ENCODE measurements around the gene GLYATL2.

GLYATL2 gene, protein sequence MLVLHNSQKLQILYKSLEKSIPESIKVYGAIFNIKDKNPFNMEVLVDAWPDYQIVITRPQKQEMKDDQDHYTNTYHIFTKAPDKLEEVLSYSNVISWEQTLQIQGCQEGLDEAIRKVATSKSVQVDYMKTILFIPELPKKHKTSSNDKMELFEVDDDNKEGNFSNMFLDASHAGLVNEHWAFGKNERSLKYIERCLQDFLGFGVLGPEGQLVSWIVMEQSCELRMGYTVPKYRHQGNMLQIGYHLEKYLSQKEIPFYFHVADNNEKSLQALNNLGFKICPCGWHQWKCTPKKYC

DNA sequence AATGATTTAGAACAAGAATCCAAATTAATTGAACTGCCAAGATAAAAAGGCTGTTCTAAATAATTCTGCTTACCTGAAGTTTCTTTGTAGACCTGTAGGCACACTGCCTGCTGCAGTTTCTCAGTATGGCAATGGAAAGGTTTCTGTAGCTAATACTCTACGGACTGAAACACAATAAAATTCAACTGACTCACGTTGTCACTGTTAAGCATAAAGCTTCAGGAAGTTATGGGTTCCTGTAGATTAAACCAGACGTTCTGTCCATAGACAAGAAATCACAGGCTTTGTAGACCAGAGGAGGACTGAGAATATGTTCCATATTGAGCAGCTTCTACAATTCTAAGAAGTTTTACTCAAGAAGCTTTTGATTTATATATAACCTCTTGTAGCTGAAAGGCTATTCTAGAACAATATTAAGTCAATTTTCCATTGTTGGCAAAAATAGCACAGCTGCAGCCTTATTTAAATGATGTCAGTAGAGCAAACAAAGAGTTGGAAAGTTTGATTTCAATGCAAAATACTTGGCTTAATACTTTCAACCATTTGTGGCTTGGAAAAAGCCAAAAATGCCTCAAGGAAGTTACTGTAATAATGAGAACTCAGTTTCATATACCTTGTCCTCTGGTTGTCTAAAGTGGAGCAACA, at the start of gene GLYATL2:
TSS of gene GLYATL2 (minus strand) at position 344 of the 645 bp plus-strand sequence. CDS start 5,092 bp downstream, outside the sequence.
- no peak for DNase-seq

DNA sequence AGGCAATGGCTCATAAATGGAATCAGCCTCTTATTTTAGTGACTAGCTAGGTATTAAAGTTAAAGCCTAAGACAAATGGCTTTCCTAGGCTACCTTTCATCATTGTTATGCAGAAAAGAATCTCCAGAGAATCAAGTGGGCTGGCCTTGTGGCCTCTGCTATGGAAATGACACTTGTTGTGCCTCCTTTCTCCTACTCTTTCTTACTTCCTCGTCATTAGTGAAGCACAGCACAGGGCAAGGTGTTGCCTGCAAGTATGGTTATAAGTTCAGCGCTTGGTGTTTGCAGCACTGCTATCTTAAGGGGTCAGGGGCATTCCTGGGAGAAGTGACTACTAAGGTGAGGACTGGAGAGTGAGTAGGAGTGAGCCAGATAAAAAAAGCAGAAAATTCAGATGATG, 49.4 kb upstream of the GLYATL2 start:
- DNase-seq = no peak

DNA sequence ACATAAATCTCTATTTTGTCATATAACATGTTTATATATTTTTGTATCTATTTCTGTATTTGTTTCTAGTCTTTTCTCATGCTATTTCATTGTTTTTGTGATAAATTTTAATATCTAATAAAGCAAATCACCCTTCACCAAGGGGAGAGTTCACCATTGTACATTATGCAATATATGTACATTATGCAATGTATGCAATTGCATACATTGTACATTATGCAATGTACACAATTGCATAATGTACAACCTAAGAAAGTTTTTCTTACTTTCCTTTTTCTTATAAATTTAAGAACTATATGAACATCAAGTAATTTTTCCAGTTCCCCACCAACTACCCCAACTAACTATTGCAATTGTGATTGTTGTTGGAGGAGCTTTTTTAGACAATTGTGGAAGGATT, 44.1 kb upstream of the GLYATL2 start:
- DNase-seq = no peak

DNA sequence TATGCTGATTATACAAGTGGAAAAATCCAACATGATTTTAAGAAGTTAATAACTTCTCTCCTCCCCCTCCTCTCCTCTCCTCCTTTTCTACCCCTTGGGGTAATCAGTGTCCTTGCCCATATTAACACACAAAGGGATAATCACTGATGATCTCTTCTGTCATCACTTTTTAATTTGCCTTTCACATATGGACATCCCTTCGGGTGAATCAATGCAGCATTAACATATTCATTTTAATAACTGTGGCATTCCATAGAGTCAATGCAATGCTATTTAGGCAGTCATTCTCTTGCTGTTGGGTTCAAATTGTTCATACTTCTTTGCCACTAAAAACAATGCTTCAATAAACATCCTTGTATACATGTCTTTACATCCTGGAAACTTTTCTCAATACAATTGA, 42.9 kb upstream of the GLYATL2 start:
- no peak for DNase-seq

DNA sequence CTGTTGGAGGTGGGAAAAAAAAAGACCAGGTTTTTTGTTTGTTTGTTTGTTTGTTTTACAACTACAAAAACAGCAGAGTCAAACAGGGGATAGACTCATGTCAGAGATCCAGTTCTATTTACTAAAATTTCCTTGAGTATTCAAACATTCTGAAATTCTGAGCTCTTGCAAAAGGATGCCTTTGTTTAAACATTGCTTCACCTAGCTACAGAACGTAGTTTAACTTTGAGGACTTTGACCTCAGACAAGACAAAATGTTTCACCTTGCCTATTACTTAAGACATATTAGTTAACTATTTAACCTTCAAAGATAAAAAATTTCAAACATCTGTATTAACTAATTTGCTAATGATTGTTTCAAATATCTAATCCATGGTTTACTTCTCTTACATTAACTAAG, 36.1 kb upstream of the GLYATL2 start:
- no peak for DNase-seq

DNA sequence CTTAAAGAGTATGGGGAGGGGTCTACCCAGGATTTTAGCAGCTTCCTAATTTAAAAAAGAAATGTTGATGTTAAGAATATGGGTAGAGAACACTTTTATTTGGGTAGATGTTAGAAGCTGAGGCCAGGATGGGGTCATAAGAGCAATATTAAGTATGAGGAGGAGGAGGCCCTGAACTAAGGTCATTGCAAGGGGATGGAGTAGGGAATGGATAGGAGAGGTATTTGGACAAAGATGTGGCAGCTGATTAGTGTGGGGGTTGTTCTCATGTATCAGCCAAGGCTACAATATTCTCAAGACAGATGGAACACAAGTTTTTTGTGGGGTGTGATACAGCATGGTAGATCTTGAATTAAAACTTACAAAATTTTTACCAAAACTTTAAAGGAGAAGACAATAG, 35.7 kb upstream of the GLYATL2 start:
- no peak for DNase-seq

DNA sequence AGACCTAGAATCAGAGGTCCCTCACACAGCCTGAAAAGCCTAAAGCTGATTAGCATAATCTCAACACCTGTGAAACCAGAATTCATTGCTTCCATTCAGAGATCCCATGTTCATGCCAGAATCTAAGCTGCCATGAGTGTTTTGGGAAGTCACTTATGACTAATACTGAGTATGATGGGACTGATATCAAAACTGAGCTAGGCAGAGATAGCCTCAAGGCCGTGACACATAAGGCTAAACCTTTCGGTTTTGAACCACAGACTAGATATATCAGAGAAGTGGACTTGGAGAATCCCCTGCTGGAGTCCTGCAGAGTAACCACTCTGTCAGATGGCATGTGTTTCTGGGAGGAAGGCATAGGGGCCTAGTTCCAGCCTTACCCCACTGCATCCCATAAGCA, 23.1 kb upstream of the GLYATL2 start:
- no peak for DNase-seq

DNA sequence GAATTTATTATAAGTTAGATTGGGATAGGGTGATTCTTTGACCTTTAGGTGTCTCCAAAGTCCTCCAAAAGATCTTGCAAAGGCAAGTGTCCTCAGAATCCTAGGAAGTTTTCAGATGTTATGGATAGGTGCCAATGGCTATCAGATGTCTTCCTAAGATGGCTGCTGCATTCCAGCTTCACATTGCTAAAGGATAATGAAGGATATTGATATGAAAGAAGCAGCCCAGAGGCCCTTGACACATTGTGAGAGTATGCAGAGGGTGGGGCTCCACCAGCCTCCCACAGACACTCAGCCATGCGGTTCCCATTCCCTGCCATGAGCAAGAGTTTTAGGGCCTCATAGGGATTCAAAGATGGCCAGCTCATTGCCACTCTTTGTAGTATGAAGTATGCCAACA, 22.3 kb upstream of the GLYATL2 start:
- DNase-seq = no peak

DNA sequence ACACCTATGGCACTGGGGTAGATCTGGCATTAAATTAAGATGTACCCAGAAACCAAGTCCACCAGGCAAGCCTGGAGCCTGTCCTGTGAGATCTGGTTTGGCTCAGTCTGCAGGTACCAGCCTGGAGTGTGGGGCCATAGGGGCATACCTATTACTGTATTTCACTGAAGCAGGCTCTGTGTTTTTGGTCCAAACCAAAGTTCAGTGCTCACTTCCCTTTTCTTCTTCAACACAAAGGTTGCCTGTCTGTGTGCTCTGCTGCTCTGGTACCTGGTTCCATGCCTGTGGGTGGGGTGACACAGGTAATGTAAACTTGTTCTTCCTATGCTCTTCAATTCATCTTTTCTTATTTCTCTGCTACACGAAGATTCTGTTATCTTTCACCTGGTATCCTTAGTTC, 19.8 kb upstream of the GLYATL2 start:
- no peak for DNase-seq

DNA sequence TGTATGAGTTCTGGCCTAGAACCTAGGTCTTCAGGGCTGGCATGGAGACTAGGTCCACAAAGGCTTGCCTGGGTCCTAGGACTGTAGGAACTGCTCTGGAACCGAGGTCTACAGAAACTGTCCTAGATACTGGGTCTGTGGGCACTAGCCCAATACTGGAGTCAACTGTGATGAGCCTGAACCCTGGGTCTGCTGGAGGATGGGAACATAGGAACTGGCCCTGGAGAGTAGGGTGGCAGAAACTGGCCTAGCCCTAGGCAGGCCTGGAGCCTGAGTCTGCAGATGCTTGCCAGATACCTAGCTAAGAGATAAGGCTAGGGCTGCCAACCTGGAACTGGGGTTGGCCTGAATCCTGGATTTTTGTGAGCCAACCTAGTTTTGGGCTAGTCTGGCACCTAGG, 19.2 kb upstream of the GLYATL2 start:
- no peak for DNase-seq

DNA sequence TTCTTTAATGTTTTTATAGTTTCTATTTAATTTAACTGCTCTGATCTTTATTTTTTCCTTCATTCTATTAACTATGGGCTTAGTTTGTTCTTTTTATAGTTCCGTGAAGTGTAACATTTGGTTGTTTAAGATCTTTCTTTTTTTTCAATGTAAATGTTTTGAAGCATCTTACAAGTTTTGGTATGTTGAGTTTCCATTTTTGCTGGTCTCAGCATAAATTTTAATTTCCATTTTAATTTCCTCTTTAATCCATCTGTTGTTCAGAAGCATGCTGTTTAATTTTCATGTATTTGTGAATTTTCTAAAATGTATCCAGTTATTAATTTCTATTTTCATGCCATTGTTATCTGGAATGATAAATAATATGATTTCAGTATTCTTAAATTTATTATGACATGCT, 17.0 kb upstream of the GLYATL2 start:
- no peak for DNase-seq

DNA sequence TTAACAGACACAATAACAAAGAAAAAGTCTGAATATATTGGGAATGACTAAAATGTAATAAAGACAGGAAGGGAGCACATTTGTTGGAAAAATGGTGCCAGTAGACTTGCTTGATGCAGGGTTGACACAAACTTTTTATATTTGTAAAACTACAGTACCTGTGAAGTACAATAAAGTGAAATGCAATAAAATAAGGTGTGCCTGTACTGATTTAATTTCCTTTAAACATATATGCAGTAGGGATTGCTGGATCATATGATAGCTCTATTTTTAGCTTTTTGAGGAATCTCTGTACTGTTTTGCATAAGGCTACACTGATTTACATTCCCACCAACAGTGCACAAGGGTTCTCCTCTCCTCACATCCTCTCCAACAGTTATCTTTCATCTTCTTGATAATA, 12.3 kb upstream of the GLYATL2 start:
- no peak for DNase-seq

DNA sequence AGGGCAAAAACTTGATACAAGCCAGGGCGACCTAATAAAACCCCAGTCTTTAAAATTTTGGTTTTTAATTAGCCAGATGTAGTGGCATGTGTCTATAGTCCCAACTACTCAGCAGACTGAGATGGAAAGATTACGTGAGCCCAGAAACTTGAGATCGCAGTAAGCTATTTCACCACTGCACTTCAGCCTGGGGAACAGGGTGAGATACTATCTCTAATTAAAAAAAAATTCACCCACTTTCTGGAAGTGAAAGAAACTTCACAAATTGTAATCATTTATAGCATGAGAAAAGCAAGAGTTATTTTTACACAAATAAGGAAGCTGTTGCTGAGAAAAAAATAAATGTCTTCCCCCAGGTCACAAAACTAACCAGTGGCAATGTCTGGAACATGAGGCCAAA, 882 bp upstream of the GLYATL2 start:
- DNase-seq = no peak

DNA sequence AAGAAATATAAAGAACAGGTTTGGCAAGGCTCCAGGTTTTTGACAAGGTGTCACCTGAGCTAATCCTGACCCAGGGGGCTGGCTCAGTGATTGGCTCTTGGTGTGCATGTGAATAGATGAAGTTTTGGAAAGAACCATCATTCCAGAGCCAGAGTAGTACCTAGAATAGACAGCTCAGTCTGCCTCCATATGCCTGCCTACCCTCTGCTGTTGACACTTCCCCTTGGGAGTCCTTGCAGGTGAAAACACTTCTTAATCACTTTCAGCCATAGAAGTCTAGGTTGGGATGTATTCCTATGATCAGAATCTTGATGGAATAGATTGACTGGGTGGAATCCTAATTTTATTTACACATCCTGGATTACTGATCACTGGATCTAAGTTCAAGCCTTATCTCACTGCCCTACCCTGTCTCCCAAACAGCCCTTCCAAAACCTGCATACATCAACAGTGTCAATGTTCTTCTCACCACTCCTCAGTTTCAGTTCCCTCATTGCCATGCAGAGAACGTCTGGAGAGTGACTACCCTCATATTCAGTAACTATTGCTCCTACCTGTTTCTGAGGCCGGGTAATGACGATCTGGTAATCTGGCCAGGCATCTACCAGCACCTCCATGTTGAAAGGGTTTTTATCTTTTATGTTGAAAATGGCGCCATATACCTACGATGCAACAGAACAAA, 6.7 kb downstream of the GLYATL2 start:
- DNase-seq = no peak

DNA sequence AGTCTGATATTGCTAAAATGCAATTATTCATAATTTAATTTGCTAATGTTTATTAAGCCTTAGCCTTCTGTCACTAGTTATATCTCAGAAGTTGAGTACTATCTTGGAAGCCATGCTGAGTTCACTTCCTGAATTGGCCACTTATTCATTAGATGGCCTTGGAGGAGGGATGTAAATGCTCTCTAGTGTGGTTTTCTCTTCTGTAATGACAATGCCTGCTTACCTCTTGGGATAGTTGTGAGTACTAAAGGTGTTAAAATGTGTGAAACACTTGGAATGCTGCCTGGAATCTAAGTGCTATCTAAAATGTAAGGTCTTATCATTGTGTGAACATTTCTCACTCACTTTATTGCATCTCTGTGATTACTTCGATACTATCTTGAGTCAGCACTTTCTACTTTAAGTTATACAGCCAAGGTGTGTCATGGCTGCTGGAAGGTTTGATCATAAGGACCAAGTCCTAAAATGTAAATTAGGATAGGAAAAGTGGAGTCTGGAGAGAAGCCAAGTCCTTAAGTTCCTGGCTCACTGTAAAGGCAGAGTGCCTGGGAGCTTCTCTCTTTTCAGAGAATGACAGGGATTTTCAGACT, 12.4 kb downstream of the GLYATL2 start:
- peak; percentile 81 for DNase-seq

DNA sequence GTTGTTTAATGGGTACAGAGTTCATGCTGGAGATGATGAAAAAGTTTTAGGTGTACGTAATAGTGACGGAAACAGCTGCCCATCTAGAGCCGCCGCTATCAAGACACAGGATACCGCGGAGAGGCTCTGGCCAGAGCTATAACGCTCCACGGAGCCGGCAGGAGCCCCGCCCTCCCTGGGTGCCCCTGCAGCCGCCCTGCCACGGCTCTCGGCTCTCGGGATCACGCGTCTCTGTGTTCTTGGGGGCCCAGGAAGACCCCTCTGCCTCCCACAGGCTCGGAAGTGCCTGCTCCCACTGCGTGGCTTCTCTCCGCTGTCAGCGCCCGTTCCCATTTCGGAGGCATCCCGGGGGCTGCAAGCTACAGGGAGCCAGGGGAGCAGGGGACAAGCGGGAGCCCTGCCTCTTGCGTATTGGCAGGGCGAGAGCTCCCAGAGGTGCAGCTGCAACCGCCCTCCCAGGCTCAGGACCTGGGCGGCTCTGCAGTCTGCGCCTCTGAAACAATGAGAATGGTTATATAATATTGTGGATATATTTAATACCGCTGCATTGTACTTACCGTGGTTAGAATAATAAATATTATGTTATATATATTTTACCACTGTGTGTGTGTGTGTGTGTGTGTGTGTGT, 13.7 kb downstream of the GLYATL2 start:
- DNase-seq = no peak

DNA sequence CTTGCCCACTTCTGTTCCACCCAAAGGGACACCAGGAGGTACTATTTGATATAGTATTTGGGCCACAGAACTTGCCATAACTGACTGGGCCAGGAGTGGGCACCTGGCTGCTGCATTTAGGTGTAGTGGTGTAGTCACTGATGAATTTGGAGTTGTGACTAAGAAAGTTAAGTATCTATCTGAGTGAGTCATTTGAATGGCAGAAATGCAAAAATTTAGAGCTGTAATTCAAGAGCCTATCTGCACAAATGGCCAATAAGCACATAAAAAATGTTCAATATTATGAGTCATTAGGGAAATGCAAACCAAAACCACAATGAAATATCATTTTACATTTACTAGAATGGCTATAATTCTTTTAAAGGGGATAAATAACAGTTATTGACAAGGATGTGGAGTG, 14.7 kb downstream of the GLYATL2 start:
- DNase-seq = no peak

DNA sequence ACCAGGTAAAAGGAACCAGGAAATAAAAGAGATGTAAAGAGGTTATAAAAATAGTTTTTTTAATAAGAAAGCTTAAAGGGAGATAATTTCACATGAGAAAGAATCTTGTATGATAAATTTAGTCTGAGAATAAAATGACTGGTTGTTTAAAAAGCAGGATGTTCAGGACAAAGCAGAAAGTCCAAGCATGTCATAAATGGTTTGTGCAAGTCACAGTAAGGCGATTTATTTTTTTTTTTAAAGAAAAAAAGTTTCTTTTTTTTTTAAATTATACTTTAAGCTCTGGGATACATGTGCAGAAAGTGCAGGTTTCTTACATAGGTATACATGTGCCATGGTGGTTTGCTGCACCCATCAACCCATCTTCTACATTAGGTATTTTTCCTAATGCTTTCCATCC, 30.8 kb downstream of the GLYATL2 start:
- no peak for DNase-seq

DNA sequence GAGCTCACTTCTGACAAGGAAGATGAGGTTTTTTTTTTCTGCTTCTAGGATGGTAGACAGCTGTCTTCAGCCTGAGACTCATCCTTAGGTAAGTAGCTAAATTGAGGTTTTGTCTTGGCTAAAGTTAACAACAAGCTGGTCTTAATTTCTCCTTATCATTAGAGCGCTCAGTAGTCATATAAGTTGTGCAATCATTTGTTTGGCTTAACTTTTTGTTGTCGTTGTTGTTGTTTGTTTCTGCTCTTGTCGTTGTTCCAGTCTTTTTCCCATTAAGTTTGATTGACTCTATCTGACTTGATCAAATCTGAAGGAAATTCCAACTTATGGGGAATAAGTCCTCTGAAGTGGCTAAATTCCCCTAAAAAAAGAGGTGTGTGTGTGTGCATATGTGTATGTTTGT, 33.0 kb downstream of the GLYATL2 start:
- DNase-seq = no peak

DNA sequence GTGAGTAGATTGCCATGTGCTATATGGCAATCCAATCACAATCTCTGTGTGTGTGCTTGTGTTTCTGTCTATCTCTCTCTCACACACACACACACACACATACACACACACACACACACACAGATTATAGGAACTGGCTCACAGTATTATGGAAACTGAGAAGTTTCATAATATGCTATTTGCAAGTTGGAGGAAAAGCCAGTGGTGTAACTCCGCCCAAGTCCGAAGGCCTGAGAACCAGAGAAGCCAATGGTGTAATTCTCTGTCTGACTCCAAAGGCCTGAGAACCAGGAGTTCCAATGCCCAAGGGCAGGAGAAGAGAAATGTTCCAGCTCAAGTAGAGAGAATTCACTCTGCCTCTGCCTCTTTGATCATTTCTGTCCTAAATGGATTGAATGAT, 37.2 kb downstream of the GLYATL2 start:
- no peak for DNase-seq

DNA sequence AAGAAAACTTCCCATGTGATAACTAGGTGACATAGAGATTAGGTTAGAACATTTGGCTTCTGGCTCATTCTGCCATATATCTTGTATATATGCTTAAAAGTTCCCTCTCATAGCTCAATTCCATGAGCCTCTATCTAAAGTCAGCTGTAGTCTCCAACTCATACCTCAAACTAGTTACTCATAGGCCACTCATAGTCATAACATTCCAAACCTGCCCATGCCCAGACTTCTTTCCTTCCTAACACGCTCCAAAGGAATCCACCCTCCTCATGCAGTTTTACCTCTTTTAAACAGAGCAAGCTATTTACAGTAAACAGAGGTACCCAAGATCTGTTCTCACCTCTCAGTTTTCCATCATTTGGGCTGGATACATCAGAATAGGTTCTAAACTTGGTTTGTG, 39.4 kb downstream of the GLYATL2 start:
- no peak for DNase-seq

DNA sequence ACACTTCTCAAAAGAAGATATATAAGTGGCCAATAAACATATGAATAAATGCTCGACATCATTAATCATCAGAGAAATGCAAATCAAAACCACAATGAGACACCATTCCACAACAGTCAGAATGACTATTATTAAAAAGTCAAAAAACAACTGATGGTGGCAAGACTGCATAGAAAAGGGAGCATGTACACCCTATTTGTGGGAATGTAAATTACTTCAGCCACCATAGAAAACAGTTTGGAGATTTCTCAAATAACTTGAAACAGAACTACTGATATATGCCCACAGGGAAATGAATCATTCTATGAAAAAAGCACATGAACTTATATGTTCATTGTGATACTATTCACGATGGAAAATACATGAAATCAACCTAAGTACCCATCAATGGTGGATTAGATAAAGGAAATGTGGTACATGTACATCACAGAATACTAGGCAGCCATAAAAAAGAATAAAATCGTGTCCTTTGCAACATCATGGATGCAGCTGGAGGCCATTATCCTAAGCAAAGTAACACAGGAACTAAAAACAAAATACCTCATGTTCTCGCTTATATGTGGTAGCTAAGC, 42.4 kb downstream of the GLYATL2 start:
- DNase-seq = no peak

DNA sequence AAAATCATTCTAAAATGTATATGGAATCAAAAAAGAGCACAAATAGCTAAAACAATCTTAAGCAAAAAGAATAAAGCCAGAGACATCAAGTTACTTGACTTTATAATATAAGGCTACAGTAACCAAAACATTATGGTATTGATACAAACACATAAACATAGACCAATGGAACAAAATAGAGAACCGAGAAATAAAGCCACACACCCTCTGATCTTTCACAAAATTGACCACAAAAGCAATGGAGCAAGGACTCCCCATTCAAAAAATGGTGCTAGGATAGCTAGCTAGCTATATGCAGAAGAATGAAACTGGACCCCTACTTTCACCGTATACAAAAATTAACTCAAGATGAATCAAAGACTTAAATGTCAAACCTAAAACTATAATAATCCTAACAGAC, 43.2 kb downstream of the GLYATL2 start:
- DNase-seq = no peak

Data from DMS79 (cell line).